HG02884 (cell line): ENCODE results near the gene CERT1.
A peak's percentile ranks its signal among the peaks of the same experiment; 100 is the strongest.
"Not testable (repeated sequence)": the region's sequence is repeated elsewhere in the genome, so short reads cannot be mapped to it uniquely, and the experiment has no call there.

ENCODE experiments used
- ATAC-seq: cut with Tn5 transposase; IDR thresholded peaks from one replicate; pipeline ENCODE4 v1.9.1; 2021; ENCODE audit warnings: mild to moderate bottlenecking, moderate library complexity; ENCODE audit not compliant: unreplicated experiment

Gene CERT1

GRCh38 chr5:75356719-75357118, 154.7 kb downstream of the CERT1 start:
- ATAC-seq = no peak

- no peak for ATAC-seq
Measured at GRCh38 chr5:75355236-75355635, 156.2 kb downstream of the CERT1 start.

- no peak for ATAC-seq
Measured at GRCh38 chr5:75351139-75351926, 160.1 kb downstream of the CERT1 start.

- no peak for ATAC-seq
Measured at GRCh38 chr5:75349663-75350062, 161.8 kb downstream of the CERT1 start.

GRCh38 chr5:75348241-75348640, 163.2 kb downstream of the CERT1 start:
- ATAC-seq = no peak

GRCh38 chr5:75342836-75343235, 168.6 kb downstream of the CERT1 start:
- ATAC-seq = no peak

- no peak for ATAC-seq
Measured at GRCh38 chr5:75341934-75342333, 169.5 kb downstream of the CERT1 start.

GRCh38 chr5:75340714-75341478, 170.5 kb downstream of the CERT1 start:
- no peak for ATAC-seq

GRCh38 chr5:75338408-75338807, 173.0 kb downstream of the CERT1 start:
- no peak for ATAC-seq

GRCh38 chr5:75337366-75338021, 173.9 kb downstream of the CERT1 start:
- ATAC-seq = peak; percentile 1

GRCh38 chr5:75336615-75337336, 174.7 kb downstream of the CERT1 start, which contains the start of gene HMGCR:
Gene HMGCR (plus strand): TSS chr5:75337220. CDS start chr5:75342606, 5,386 bp downstream.
- peak; percentile 97 for ATAC-seq

- ATAC-seq = no peak
Measured at GRCh38 chr5:75335952-75336614, 175.3 kb downstream of the CERT1 start.

GRCh38 chr5:75335486-75335885, 175.9 kb downstream of the CERT1 start:
- ATAC-seq = no peak

- not testable (repeated sequence) for ATAC-seq
Measured at GRCh38 chr5:75334413-75334812, 177.0 kb downstream of the CERT1 start.

GRCh38 chr5:75333759-75334158, 177.7 kb downstream of the CERT1 start:
- not testable (repeated sequence) for ATAC-seq

GRCh38 chr5:75331095-75332090, 180.0 kb downstream of the CERT1 start:
- no peak for ATAC-seq

GRCh38 chr5:75330404-75330803, 181.0 kb downstream of the CERT1 start:
- no peak for ATAC-seq
